ENCODE measurements around the gene HIVEP3. TPM values are rescaled to one million over a fixed set of nuclear protein-coding genes. Genes with fewer than 3 reads are reported as not detected.

Gene HIVEP3
- polyA plus RNA-seq, 1 donor (not counting 4 experiments of a cell fraction or from before 2014, with no cell fraction given), result 1.1 TPM

GRCh38 chr1:41822866-41823265 is 95.9 kb downstream of the HIVEP3 start:
- Histone ChIP-seq H2AFZ (ENCODE audit: control insufficient read depth, low read length) (no peak overlapping the region), H3K9me3 (ENCODE audit: control insufficient read depth, low read depth, low read length) (no peaks in the 10 kb centered on the region), H3K9me1 (ENCODE audit: control insufficient read depth, extremely low read depth, insufficient read depth, low read length) (no peaks in the 10 kb centered on the region), H3K4me3 (ENCODE audit: control insufficient read depth in 2 of 3, extremely low read depth in 1 of 3, insufficient read depth in 2 of 3, low read depth in 1 of 3, low read length in 3 of 3) (no peak overlapping the region), H3K27ac (ENCODE audit: control insufficient read depth, insufficient read depth, low read length) (no peak overlapping the region), H4K20me1 (ENCODE audit: control insufficient read depth, extremely low read depth, insufficient read depth, low read length) (no peaks in the 10 kb centered on the region), H3K27me3 (ENCODE audit: control insufficient read depth, extremely low read depth, insufficient read depth, low read length) (peaks cover 2% of the 10 kb centered on the region), H3K4me2 (ENCODE audit: control insufficient read depth, extremely low read depth, insufficient read depth, low read depth, low read length) (no peak overlapping the region), H3K9ac (ENCODE audit: control insufficient read depth, extremely low read depth, insufficient read depth, low read length) (no peak overlapping the region), H3K36me3 (ENCODE audit: control insufficient read depth in 2 of 2, extremely low read depth in 1 of 2, insufficient read depth in 2 of 2, low read length in 2 of 2) (no peaks in the 10 kb centered on the region), H3K4me1 (ENCODE audit: control insufficient read depth, extremely low read depth, insufficient read depth, low read length) (no peaks in the 10 kb centered on the region), H3K79me2 (ENCODE audit: control insufficient read depth, insufficient read depth, low read length) (no peaks in the 10 kb centered on the region)
- FAIRE-seq (no peak), DNase-seq (ENCODE audit: low read depth, low spot score) (no peak)
- TF ChIP-seq EZH2 (IDR thresholded peaks at IDR 0.05; ENCODE audit: low read length), result no peak
- no peak for TF ChIP-seq CTCF (optimal IDR thresholded peaks at IDR 0.05 in 1 of 3, IDR thresholded peaks at IDR 0.05 in 1 of 3, conservative IDR thresholded peaks at IDR 0.05 in 1 of 3; ENCODE audit: extremely low read depth in 1 of 3, insufficient read depth in 2 of 3, low read length in 3 of 3)
- dilution Hi-C loops (cut with MboI; ENCODE audit: extremely low pct_ligation_motif_present, low sequenced_read_pairs), result no loop called here

GRCh38 chr1:41819843-41820242 is 98.9 kb downstream of the HIVEP3 start:
- FAIRE-seq, result no peak
- dilution Hi-C loops (cut with MboI; ENCODE audit: extremely low pct_ligation_motif_present, low sequenced_read_pairs), result no loop called here
- no peaks in the 10 kb centered on the region for H3K36me3 ChIP-seq (ENCODE audit: control insufficient read depth in 2 of 2, extremely low read depth in 1 of 2, insufficient read depth in 2 of 2, low read length in 2 of 2)

More at GRCh38 chr1:41819843-41820242, 98.9 kb downstream of the HIVEP3 start:
- H3K27me3 ChIP-seq (ENCODE audit: control insufficient read depth, extremely low read depth, insufficient read depth, low read length), result no peaks in the 10 kb centered on the region
- H3K9ac ChIP-seq (ENCODE audit: control insufficient read depth, extremely low read depth, insufficient read depth, low read length), result no peak overlapping the region
- H3K4me3 ChIP-seq (ENCODE audit: control insufficient read depth in 2 of 3, extremely low read depth in 1 of 3, insufficient read depth in 2 of 3, low read depth in 1 of 3, low read length in 3 of 3), result no peak overlapping the region
- H3K27ac ChIP-seq (ENCODE audit: control insufficient read depth, insufficient read depth, low read length), result no peak overlapping the region
- no peaks in the 10 kb centered on the region for H3K9me1 ChIP-seq (ENCODE audit: control insufficient read depth, extremely low read depth, insufficient read depth, low read length)
- no peaks in the 10 kb centered on the region for H3K9me3 ChIP-seq (ENCODE audit: control insufficient read depth, low read depth, low read length)
- H3K79me2 ChIP-seq (ENCODE audit: control insufficient read depth, insufficient read depth, low read length), result no peaks in the 10 kb centered on the region
- no peak overlapping the region for H3K4me2 ChIP-seq (ENCODE audit: control insufficient read depth, extremely low read depth, insufficient read depth, low read depth, low read length)
- H2AFZ ChIP-seq (ENCODE audit: control insufficient read depth, low read length), result no peak overlapping the region
- DNase-seq (ENCODE audit: low read depth, low spot score), result no peak
- no peaks in the 10 kb centered on the region for H3K4me1 ChIP-seq (ENCODE audit: control insufficient read depth, extremely low read depth, insufficient read depth, low read length)
- TF ChIP-seq CTCF (optimal IDR thresholded peaks at IDR 0.05 in 1 of 3, IDR thresholded peaks at IDR 0.05 in 1 of 3, conservative IDR thresholded peaks at IDR 0.05 in 1 of 3; ENCODE audit: extremely low read depth in 1 of 3, insufficient read depth in 2 of 3, low read length in 3 of 3) (no peak), EZH2 (IDR thresholded peaks at IDR 0.05; ENCODE audit: low read length) (no peak)
- H4K20me1 ChIP-seq (ENCODE audit: control insufficient read depth, extremely low read depth, insufficient read depth, low read length), result no peaks in the 10 kb centered on the region

Data from keratinocyte (primary cell).